HG03342 (cell line): ENCODE results near the gene PLEK.
"Not testable (repeated sequence)": the region's sequence is repeated elsewhere in the genome, so short reads cannot be mapped to it uniquely, and the experiment has no call there.

Experiments used
- ATAC-seq: cut with Tn5 transposase; IDR thresholded peaks from one replicate; pipeline ENCODE4 v1.9.1; 2021; ENCODE audit warnings: mild to moderate bottlenecking, moderate library complexity; ENCODE audit not compliant: unreplicated experiment

The PLEK gene

GRCh38 chr2:68383778-68384177 lies 18.7 kb downstream of the PLEK start:
- no peak for ATAC-seq

- ATAC-seq = no peak
These were observed 19.5 kb downstream of the PLEK start for GRCh38 chr2:68384485-68385107.

GRCh38 chr2:68385220-68385906 lies 20.3 kb downstream of the PLEK start:
- peak; percentile 39 for ATAC-seq

GRCh38 chr2:68385907-68386287 lies 20.8 kb downstream of the PLEK start:
- no peak for ATAC-seq

GRCh38 chr2:68386365-68386764 lies 21.3 kb downstream of the PLEK start:
- no peak for ATAC-seq

- peak; percentile 44 for ATAC-seq
These were observed 22.6 kb downstream of the PLEK start for GRCh38 chr2:68387408-68388350.

- ATAC-seq = peak; percentile 31
These were observed 23.3 kb downstream of the PLEK start for GRCh38 chr2:68388358-68388757.

GRCh38 chr2:68388772-68389171 lies 23.7 kb downstream of the PLEK start:
- ATAC-seq = no peak

GRCh38 chr2:68390114-68390513 lies 25.0 kb downstream of the PLEK start:
- no peak for ATAC-seq

GRCh38 chr2:68390586-68390985 lies 25.5 kb downstream of the PLEK start:
- ATAC-seq = no peak

- no peak for ATAC-seq
These were observed 26.0 kb downstream of the PLEK start for GRCh38 chr2:68391099-68391498.

GRCh38 chr2:68391869-68392268 lies 26.8 kb downstream of the PLEK start:
- no peak for ATAC-seq

GRCh38 chr2:68396093-68396492 lies 31.0 kb downstream of the PLEK start:
- ATAC-seq = no peak

GRCh38 chr2:68397704-68398263 lies 32.7 kb downstream of the PLEK start:
- ATAC-seq = not testable (repeated sequence)

GRCh38 chr2:68403199-68403644 lies 38.1 kb downstream of the PLEK start:
- ATAC-seq = peak; percentile 49

GRCh38 chr2:68404164-68404563 lies 39.1 kb downstream of the PLEK start:
- peak; percentile 67 for ATAC-seq

- no peak for ATAC-seq
These were observed 40.1 kb downstream of the PLEK start for GRCh38 chr2:68404893-68405799.

- peak; percentile 97 for ATAC-seq
These were observed 46.5 kb downstream of the PLEK start for GRCh38 chr2:68411397-68412126.

GRCh38 chr2:68412127-68412819 lies 47.2 kb downstream of the PLEK start:
- peak; percentile 34 for ATAC-seq
